WERI-Rb-1 (cell line): ENCODE results near the gene EIF3K.
A peak's percentile ranks its signal among the peaks of the same experiment; 100 is the strongest.

Experiments
- DNase-seq: peaks from one replicate; pipeline ENCODE4 v3.0.0-alpha.2; 2020
- H3K27ac ChIP-seq: fragments of 250-450 bp; sonication (Bioruptor Pico); 2 replicates; pipeline ENCODE4 v1.5.1; 2020; ENCODE audit warnings: mild to moderate bottlenecking, moderate library complexity
- H3K27me3 ChIP-seq: fragments of 250-450 bp; sonication (Bioruptor Pico); 2 replicates; pipeline ENCODE4 v1.5.1; 2021; ENCODE audit warnings: mild to moderate bottlenecking, low read depth, moderate library complexity; ENCODE audit not compliant: insufficient read depth, severe bottlenecking
- H3K36me3 ChIP-seq: fragments of 250-450 bp; sonication (Bioruptor Pico); 2 replicates; pipeline ENCODE4 v1.5.1; 2020; ENCODE audit warnings: mild to moderate bottlenecking, moderate library complexity
- H3K4me3 ChIP-seq: 2 replicates; pipeline ENCODE4 v1.5.1; 2011; ENCODE audit warnings: low read depth, mild to moderate bottlenecking, control low read depth, low read length
- H3K9me3 ChIP-seq: fragments of 250-450 bp; sonication (Bioruptor Pico); 2 replicates; pipeline ENCODE4 v1.5.1; 2021; ENCODE audit warnings: mild to moderate bottlenecking, moderate library complexity; ENCODE audit not compliant: severe bottlenecking
- CTCF ChIP-seq: IDR thresholded peaks from 2 replicates; pipeline ENCODE4 v1.5.1; 2011; ENCODE audit warnings: low read depth, mild to moderate bottlenecking, control low read depth, inconsistent platforms, low read length

The EIF3K gene

GRCh38 chr19:38655148-38655824 is 36.3 kb downstream of the EIF3K start:
- Histone ChIP-seq H3K4me3 (no peak overlapping the region), H3K36me3 (peaks cover 61% of the 10 kb centered on the region), H3K9me3 (no peaks in the 10 kb centered on the region), H3K27me3 (no peaks in the 10 kb centered on the region), H3K27ac (peak overlapping the region; percentile 80)
- DNase-seq, result no peak
- no peak for TF ChIP-seq CTCF

GRCh38 chr19:38656171-38656981 is 37.4 kb downstream of the EIF3K start:
- no peaks in the 10 kb centered on the region for H3K9me3 ChIP-seq
- no peak for TF ChIP-seq CTCF
- no peaks in the 10 kb centered on the region for H3K27me3 ChIP-seq
- H3K36me3 ChIP-seq, result peaks cover 68% of the 10 kb centered on the region
- DNase-seq, result no peak
- no peak overlapping the region for H3K27ac ChIP-seq
- no peak overlapping the region for H3K4me3 ChIP-seq

GRCh38 chr19:38657633-38658222 is 38.7 kb downstream of the EIF3K start:
- TF ChIP-seq CTCF, result no peak
- Histone ChIP-seq H3K9me3 (no peaks in the 10 kb centered on the region), H3K27me3 (no peaks in the 10 kb centered on the region), H3K4me3 (no peak overlapping the region), H3K27ac (0 out of 2 replicates have a peak overlapping the region, but pooled peaks have one; percentile 3), H3K36me3 (peaks cover 70% of the 10 kb centered on the region)
- no peak for DNase-seq

GRCh38 chr19:38658462-38659306 is 39.7 kb downstream of the EIF3K start:
- Histone ChIP-seq H3K36me3 (peaks cover 76% of the 10 kb centered on the region), H3K27me3 (no peaks in the 10 kb centered on the region), H3K27ac (no peak overlapping the region), H3K9me3 (no peaks in the 10 kb centered on the region), H3K4me3 (no peak overlapping the region)
- no peak for DNase-seq
- TF ChIP-seq CTCF, result no peak

DNA sequence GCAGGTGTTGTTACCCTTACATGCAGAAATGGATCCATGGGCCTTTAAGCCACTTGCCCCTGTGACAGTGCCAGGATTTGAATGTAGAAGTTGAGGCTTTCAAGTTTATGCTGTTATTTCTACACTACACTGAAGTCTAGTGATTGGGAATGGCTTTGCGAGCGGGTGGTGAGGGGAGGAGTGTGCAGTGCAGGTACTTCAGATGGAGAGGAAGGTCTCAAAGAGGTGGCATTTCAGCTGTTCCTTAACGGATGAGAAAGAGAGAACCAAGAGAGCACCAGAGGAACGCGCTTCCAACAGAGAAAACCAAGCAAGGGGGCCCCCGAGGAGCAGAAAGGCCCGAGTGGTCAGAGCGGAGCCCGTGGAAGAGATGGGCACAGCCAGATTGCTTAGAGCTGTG is 41.7 kb downstream of the EIF3K start:
- Histone ChIP-seq H3K27me3 (no peaks in the 10 kb centered on the region), H3K9me3 (no peaks in the 10 kb centered on the region), H3K27ac (no peak overlapping the region), H3K36me3 (peaks cover 69% of the 10 kb centered on the region), H3K4me3 (no peak overlapping the region)
- DNase-seq, result no peak
- TF ChIP-seq CTCF, result no peak
